IMR-90 (cell line): Measurements from ENCODE around the gene FAM180A. TPM values are rescaled to one million over a fixed set of nuclear protein-coding genes. Genes with fewer than 3 reads are reported as not detected.
A peak's percentile ranks its signal among the peaks of the same experiment; 100 is the strongest.

Experiments
- ATAC-seq: fragments of 200-7000 bp; cut with Tn5 transposase; 2 replicates; pipeline ENCODE4 v1.9.1; 2020; ENCODE audit warnings: low read depth, mild to moderate bottlenecking, moderate library complexity
- BruUV-seq: library from RNA; stranded (reverse); fragments of 400-500 nt; replicated peaks from 2 replicates; lab custom pipeline; 2021; lab: Mats Ljungman, UMichigan
- CTCF ChIA-PET: fragments of 300-600 bp; formaldehyde crosslinking; extraction: SDS; loops from one replicate; lab custom pipeline; 2021; ENCODE audit warnings: antibody characterized with exemption; lab: Yijun Ruan, JAX
- POLR2A ChIA-PET: fragments of 300-600 bp; sonication (Branson Sonifier 250); formaldehyde crosslinking; loops from one replicate; lab custom pipeline; 2022; ENCODE audit warnings: antibody characterized with exemption; ENCODE audit not compliant: unreplicated experiment; lab: Charles Lee
- DNase-seq: peaks from one replicate; pipeline ENCODE4 v3.0.0; 2013
- H2AFZ ChIP-seq: replicated peaks from 2 replicates; pipeline ENCODE3; 2013; ENCODE audit warnings: low read length, mild to moderate bottlenecking; ENCODE audit not compliant: poor library complexity
- H2AK5ac ChIP-seq: 2 replicates; pipeline ENCODE4 v1.6.1; 2013; ENCODE audit warnings: low read depth, low read length, inconsistent platforms
- H2AK9ac ChIP-seq: replicated peaks from 2 replicates; pipeline ENCODE3; 2013; ENCODE audit warnings: mild to moderate bottlenecking, low read depth, low read length, moderate library complexity; ENCODE audit not compliant: poor library complexity
- H2BK120ac ChIP-seq: 2 replicates; pipeline ENCODE4 v1.6.1; 2013; ENCODE audit warnings: low read depth, low read length, inconsistent platforms
- H2BK15ac ChIP-seq: 3 replicates; pipeline ENCODE4 v1.6.1; 2013; ENCODE audit warnings: low read depth, low read length, inconsistent platforms
- H2BK20ac ChIP-seq: 2 replicates; pipeline ENCODE4 v1.6.1; 2013; ENCODE audit warnings: low read depth, mild to moderate bottlenecking, inconsistent platforms, low read length, moderate library complexity
- H2BK5ac ChIP-seq: 2 replicates; pipeline ENCODE4 v1.6.1; 2013; ENCODE audit warnings: mild to moderate bottlenecking, low read depth, low read length, inconsistent platforms; ENCODE audit not compliant: poor library complexity, severe bottlenecking
- H3K14ac ChIP-seq: replicated peaks from 2 replicates; pipeline ENCODE4 v1.6.1; 2013; ENCODE audit warnings: low read depth, low read length, inconsistent platforms
- H3K18ac ChIP-seq: 2 replicates; pipeline ENCODE4 v1.6.1; 2013; ENCODE audit warnings: low read depth, low read length, control low read depth
- H3K23ac ChIP-seq: 2 replicates; pipeline ENCODE4 v1.6.1; 2013; ENCODE audit warnings: low read depth, low read length, inconsistent platforms
- H3K27ac ChIP-seq: 2 replicates; pipeline ENCODE4 v1.5.1; 2013; ENCODE audit warnings: mild to moderate bottlenecking, control low read depth, low read length; ENCODE audit not compliant: insufficient read depth
- H3K27me3 ChIP-seq: 2 replicates; pipeline ENCODE4 v1.6.1; 2013; ENCODE audit warnings: low read length; ENCODE audit not compliant: control insufficient read depth, insufficient read depth
- H3K36me3 ChIP-seq: 2 replicates; pipeline ENCODE4 v1.6.1; 2013; ENCODE audit warnings: low read length, mixed read lengths; ENCODE audit not compliant: control insufficient read depth, insufficient read depth
- H3K4ac ChIP-seq: 2 replicates; pipeline ENCODE4 v1.6.1; 2013; ENCODE audit warnings: low read depth, low read length, inconsistent platforms
- H3K4me1 ChIP-seq: 2 replicates; pipeline ENCODE4 v1.6.1; 2013; ENCODE audit warnings: low read length, mixed read lengths; ENCODE audit not compliant: control insufficient read depth, insufficient read depth
- H3K4me2 ChIP-seq: 2 replicates; pipeline ENCODE4 v1.6.1; 2013; ENCODE audit warnings: low read depth, mild to moderate bottlenecking, control low read depth, low read length, moderate library complexity
- H3K4me3 ChIP-seq: 2 replicates; pipeline ENCODE4 v1.5.1; 2013; ENCODE audit warnings: low read depth, mild to moderate bottlenecking, control low read depth, low read length, moderate library complexity; ENCODE audit not compliant: insufficient read depth
- H3K56ac ChIP-seq: 2 replicates; pipeline ENCODE4 v1.6.1; 2013; ENCODE audit warnings: low read length, inconsistent platforms; ENCODE audit not compliant: insufficient read depth; ENCODE audit errors: extremely low read depth
- H3K79me1 ChIP-seq, 2 experiments: 2 replicates each; pipeline ENCODE4 v1.6.1; 2013; ENCODE audit warnings: low read length in 2 of 2, inconsistent platforms in 1 of 2, low read depth in 1 of 2
- H3K9ac ChIP-seq: 2 replicates; pipeline ENCODE4 v1.6.1; 2013; ENCODE audit warnings: low read depth, low read length, control low read depth
- H3K9me1 ChIP-seq: 2 replicates; pipeline ENCODE4 v1.6.1; 2013; ENCODE audit warnings: low read length, inconsistent platforms; ENCODE audit not compliant: insufficient read depth
- H3K9me3 ChIP-seq: 2 replicates; pipeline ENCODE4 v1.6.1; 2013; ENCODE audit warnings: low read length; ENCODE audit not compliant: control insufficient read depth, insufficient read depth
- H4K20me1 ChIP-seq: 2 replicates; pipeline ENCODE4 v1.6.1; 2013; ENCODE audit warnings: low read length, inconsistent platforms; ENCODE audit not compliant: insufficient read depth
- H4K5ac ChIP-seq: 2 replicates; pipeline ENCODE4 v1.6.1; 2013; ENCODE audit warnings: mild to moderate bottlenecking, low read depth, low read length, control low read depth
- H4K8ac ChIP-seq, 2 experiments: 2 replicates each; pipeline ENCODE4 v1.6.1; 2013; ENCODE audit warnings: low read depth in 2 of 2, low read length in 2 of 2, control low read depth in 1 of 2, inconsistent platforms in 1 of 2
- H4K91ac ChIP-seq: 2 replicates; pipeline ENCODE4 v1.6.1; 2013; ENCODE audit warnings: low read depth, low read length, inconsistent platforms; ENCODE audit not compliant: insufficient read depth
- FOS ChIP-seq: fragments of 150-350 bp; IDR thresholded peaks from 2 replicates; pipeline ENCODE4 v1.6.1; 2016; ENCODE audit warnings: low read depth, low read length
- MAFK ChIP-seq: IDR thresholded peaks from 2 replicates; pipeline ENCODE4 v1.6.1; 2012; ENCODE audit warnings: low read depth, low read length, improper control_type of control experiment
- MAZ ChIP-seq: IDR thresholded peaks from 2 replicates; pipeline ENCODE4 v1.6.1; 2012; ENCODE audit warnings: low read depth, mild to moderate bottlenecking, low read length, improper control_type of control experiment, moderate library complexity, borderline replicate concordance
- MXI1 ChIP-seq: IDR thresholded peaks from 2 replicates; pipeline ENCODE4 v1.6.1; 2012; ENCODE audit warnings: low read depth, mild to moderate bottlenecking, low read length, moderate library complexity, borderline replicate concordance
- WGBS, 2 experiments: methylation state at CpG; one replicate each; pipeline versions ENCODE4 v1.1.5 to v1.1.7; 2013; ENCODE audit warnings: missing lambda C conversion rate in 2 of 2; ENCODE audit not compliant: insufficient read length in 1 of 2; ENCODE audit errors: extremely low coverage in 2 of 2; 5-methylcytosine and 5-hydroxymethylcytosine counted together
- dilution Hi-C: fragments of 300-500 bp; cut with HindIII; formaldehyde crosslinking; loops from one replicate; pipeline ENCODE4 v1.14.3; 2018; ENCODE audit warnings: low sequenced_read_pairs; ENCODE audit not compliant: unreplicated experiment
- in situ Hi-C: fragments of 300-500 bp; cut with MboI; formaldehyde crosslinking; loops from 3 replicates; pipeline ENCODE4 v1.14.3; 2019; ENCODE audit warnings: low sequenced_read_pairs, inconsistent platforms, mixed read lengths
- intact Hi-C: fragments of 100-400 bp; cut with micrococcal nuclease; formaldehyde crosslinking; loops from 2 replicates; pipeline ENCODE4 v1.10.0; 2022
- polyA plus RNA-seq, 3 experiments: library from polyadenylated mRNA; depleted of rRNA; stranded (reverse); fragments of >200 nt; gene quantifications; 2 replicates each; pipeline ENCODE4 v1.2.3, GENCODE V29; 2012; ENCODE audit warnings: low replicate concordance in 1 of 3
- total RNA-seq: library from RNA; depleted of rRNA; stranded (reverse); fragments of >200 nt; gene quantifications from 2 replicates; pipeline ENCODE4 v1.2.3, GENCODE V29; 2012
- TF ChIP-seq, protein P1 (sequence below): fragments of 150-350 bp; IDR thresholded peaks from 2 replicates; pipeline ENCODE4 v1.6.1; 2016; ENCODE audit warnings: low read depth, mild to moderate bottlenecking, low read length, moderate library complexity, borderline replicate concordance
- TF ChIP-seq, protein P2 (sequence below): conservative IDR thresholded peaks from 2 replicates; pipeline ENCODE4 v1.5.1; 2012; ENCODE audit warnings: mild to moderate bottlenecking, low read depth, low read length, improper control_type of control experiment
- TF ChIP-seq, protein P3 (sequence below): fragments of 150-350 bp; IDR thresholded peaks from 2 replicates; pipeline ENCODE4 v1.6.1; 2017; ENCODE audit warnings: mild to moderate bottlenecking, antibody characterized with exemption, low read length, low read depth

FAM180A gene
- total and polyA plus RNA-seq, 2 of the 4 experiments (the other 2 are of a cell fraction): 1.3 to 2.0 TPM

DNA sequence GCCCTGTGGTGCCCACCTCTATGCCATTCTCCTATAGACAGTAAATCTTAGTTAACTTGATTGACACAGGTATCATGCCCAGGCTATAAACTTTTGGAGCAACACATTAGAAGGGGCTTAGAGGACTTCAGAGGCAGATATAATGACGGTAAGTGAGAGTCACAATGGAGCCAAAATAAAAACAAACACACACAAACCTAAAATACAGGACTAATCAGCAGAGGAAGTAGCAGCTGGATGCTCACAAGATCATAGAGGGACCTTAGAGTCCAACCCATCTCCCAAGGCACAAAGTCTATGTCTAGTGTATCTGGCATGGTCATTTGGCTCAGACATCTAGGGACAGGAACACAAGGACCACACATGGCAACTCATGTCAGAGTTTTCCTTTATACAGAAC lies 32.9 kb downstream of the FAM180A start:
- H3K36me3 ChIP-seq: no peaks in the 10 kb centered on the region
- ChIA-PET CTCF (no interaction called here), POLR2A (no interaction called here)
- peaks cover 13% of the 10 kb centered on the region for H3K9me1 ChIP-seq
- no peak overlapping the region for H3K4me3 ChIP-seq
- H3K23ac ChIP-seq: 0 out of 2 replicates have a peak overlapping the region, but pooled peaks have one; percentile 53
- H3K9me3 ChIP-seq: no peaks in the 10 kb centered on the region
- H4K5ac ChIP-seq: no peak overlapping the region
- TF ChIP-seq MAFK (no peak), MXI1 (no peak), MAZ (no peak), FOS (no peak)
- TF ChIP-seq, protein P1, sequence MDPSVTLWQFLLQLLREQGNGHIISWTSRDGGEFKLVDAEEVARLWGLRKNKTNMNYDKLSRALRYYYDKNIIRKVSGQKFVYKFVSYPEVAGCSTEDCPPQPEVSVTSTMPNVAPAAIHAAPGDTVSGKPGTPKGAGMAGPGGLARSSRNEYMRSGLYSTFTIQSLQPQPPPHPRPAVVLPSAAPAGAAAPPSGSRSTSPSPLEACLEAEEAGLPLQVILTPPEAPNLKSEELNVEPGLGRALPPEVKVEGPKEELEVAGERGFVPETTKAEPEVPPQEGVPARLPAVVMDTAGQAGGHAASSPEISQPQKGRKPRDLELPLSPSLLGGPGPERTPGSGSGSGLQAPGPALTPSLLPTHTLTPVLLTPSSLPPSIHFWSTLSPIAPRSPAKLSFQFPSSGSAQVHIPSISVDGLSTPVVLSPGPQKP: no peak
- TF ChIP-seq, protein P2, sequence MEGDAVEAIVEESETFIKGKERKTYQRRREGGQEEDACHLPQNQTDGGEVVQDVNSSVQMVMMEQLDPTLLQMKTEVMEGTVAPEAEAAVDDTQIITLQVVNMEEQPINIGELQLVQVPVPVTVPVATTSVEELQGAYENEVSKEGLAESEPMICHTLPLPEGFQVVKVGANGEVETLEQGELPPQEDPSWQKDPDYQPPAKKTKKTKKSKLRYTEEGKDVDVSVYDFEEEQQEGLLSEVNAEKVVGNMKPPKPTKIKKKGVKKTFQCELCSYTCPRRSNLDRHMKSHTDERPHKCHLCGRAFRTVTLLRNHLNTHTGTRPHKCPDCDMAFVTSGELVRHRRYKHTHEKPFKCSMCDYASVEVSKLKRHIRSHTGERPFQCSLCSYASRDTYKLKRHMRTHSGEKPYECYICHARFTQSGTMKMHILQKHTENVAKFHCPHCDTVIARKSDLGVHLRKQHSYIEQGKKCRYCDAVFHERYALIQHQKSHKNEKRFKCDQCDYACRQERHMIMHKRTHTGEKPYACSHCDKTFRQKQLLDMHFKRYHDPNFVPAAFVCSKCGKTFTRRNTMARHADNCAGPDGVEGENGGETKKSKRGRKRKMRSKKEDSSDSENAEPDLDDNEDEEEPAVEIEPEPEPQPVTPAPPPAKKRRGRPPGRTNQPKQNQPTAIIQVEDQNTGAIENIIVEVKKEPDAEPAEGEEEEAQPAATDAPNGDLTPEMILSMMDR: no peak
- TF ChIP-seq, protein P3, sequence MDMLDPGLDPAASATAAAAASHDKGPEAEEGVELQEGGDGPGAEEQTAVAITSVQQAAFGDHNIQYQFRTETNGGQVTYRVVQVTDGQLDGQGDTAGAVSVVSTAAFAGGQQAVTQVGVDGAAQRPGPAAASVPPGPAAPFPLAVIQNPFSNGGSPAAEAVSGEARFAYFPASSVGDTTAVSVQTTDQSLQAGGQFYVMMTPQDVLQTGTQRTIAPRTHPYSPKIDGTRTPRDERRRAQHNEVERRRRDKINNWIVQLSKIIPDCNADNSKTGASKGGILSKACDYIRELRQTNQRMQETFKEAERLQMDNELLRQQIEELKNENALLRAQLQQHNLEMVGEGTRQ: no peak
- dilution Hi-C loops (no loop called here), intact Hi-C loops (no loop called here), in situ Hi-C loops (no loop called here)
- H3K27ac ChIP-seq: no peak overlapping the region
- H2BK20ac ChIP-seq: peak overlapping the region; percentile 6
- ATAC-seq: no peak
- BruUV-seq: no TSS peak
- H3K14ac ChIP-seq: no peak overlapping the region; the same call in 1 of the 2 replicates
- no CpG with 5 or more reads among the region's 1 CpG for WGBS, 2 experiments
- no peaks in the 10 kb centered on the region for H4K20me1 ChIP-seq
- no peak overlapping the region for H2AK9ac ChIP-seq
- peak overlapping the region; percentile 28; the same call in 1 of the 2 replicates for H3K18ac ChIP-seq
- no peak overlapping the region for H3K56ac ChIP-seq
- H4K8ac ChIP-seq: no peak overlapping the region; a peak in 1 of 4 replicates
- H2AFZ ChIP-seq: peak overlapping the region; percentile 17
- H3K27me3 ChIP-seq: no peaks in the 10 kb centered on the region
- DNase-seq: no peak
- H3K4me2 ChIP-seq: no peak overlapping the region
- H2BK15ac ChIP-seq: peak overlapping the region; percentile 35; the same call in 2 of the 3 replicates
- H3K4me1 ChIP-seq: peaks cover 15% of the 10 kb centered on the region
- peak overlapping the region; percentile 24 for H2BK120ac ChIP-seq
- H2BK5ac ChIP-seq: peak overlapping the region; percentile 78
- H2AK5ac ChIP-seq: peak overlapping the region; percentile 37
- no peak overlapping the region for H3K9ac ChIP-seq
- H4K91ac ChIP-seq: peak overlapping the region; percentile 13; the same call in 1 of the 2 replicates
- peak overlapping the region; percentile 79 for H3K4ac ChIP-seq
- H3K79me1 ChIP-seq: peaks cover 0 to 8% of the 10 kb centered on the region in 2 experiments; a peak in 2 of 4 replicates
